IPS-15b (cell line): ENCODE data around the gene FLYWCH2.

ENCODE experiments used
- H3K27me3 ChIP-seq: one replicate; pipeline ENCODE4 v1.6.1; 2013; ENCODE audit warnings: low read length; ENCODE audit not compliant: control insufficient read depth, insufficient read depth
- H3K36me3 ChIP-seq: one replicate; pipeline ENCODE4 v1.6.1; 2013; ENCODE audit warnings: low read length; ENCODE audit not compliant: control insufficient read depth, insufficient read depth
- H3K4me1 ChIP-seq: one replicate; pipeline ENCODE4 v1.6.1; 2013; ENCODE audit warnings: mild to moderate bottlenecking, low read length; ENCODE audit not compliant: control insufficient read depth, insufficient read depth
- H3K4me3 ChIP-seq: one replicate; pipeline ENCODE4 v1.5.1; 2013; ENCODE audit warnings: low read depth, low read length
- H3K9ac ChIP-seq: one replicate; pipeline ENCODE4 v1.6.1; 2013; ENCODE audit warnings: low read depth, mild to moderate bottlenecking, low read length
- H3K9me3 ChIP-seq: one replicate; pipeline ENCODE4 v1.6.1; 2013; ENCODE audit warnings: mild to moderate bottlenecking, low read length; ENCODE audit not compliant: control insufficient read depth, insufficient read depth

FLYWCH2 gene

DNA sequence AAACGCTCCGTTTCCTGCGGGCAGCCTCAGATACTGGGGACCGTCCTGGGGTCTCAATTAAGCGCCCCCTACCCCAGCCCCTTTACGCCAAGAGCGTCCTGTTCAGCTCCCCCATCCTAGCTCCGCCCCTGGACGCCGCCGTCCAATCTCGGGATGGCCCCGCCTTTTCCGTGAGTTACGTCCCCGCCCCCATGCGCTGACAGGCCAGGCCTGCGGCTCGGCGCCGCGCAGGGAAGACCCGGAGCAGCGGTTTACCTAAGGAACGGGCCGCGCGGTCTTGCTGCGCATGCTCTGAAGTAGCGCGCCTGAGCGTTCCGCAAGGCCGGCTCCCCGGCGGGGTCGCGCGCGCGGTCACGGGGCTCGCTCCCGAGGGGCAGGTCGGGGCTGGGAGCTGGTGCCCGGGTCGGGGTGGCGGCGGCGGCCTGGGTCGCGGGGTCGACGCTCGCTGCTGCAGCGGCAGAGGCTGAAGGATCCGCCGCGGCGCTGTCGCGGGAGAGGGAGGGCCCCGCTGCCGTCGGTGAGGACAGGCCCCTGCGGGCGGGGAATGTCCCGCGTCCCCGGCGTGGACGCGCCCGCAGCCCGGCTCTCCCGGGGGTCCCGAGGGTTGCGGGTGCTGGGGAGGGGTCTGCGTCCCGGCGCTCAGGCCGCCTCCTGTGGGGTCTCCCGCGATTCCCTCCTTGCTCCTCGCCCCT lies 28.8 kb downstream of the FLYWCH2 start, which contains the start of gene FLYWCH1:
TSS of gene FLYWCH1 (plus strand) at position 294 of the 692 bp plus-strand sequence. CDS start 17,755 bp downstream, outside the sequence.
- peak within 1 kb of the TSS; percentile 48 for H3K9ac ChIP-seq
- no peaks in the 10 kb centered on the region for H3K4me1 ChIP-seq
- H3K4me3 ChIP-seq: peak within 1 kb of the TSS; percentile 92
- H3K36me3 ChIP-seq: peaks cover 8% of the 10 kb centered on the region
- no peaks in the 10 kb centered on the region for H3K9me3 ChIP-seq
- peaks cover 10% of the 10 kb centered on the region for H3K27me3 ChIP-seq

GRCh38 chr16:2912330-2913199 lies 29.6 kb downstream of the FLYWCH2 start:
- Histone ChIP-seq H3K4me3 (peak overlapping the region; percentile 77), H3K9ac (peak overlapping the region; percentile 48), H3K9me3 (no peaks in the 10 kb centered on the region), H3K4me1 (no peaks in the 10 kb centered on the region), H3K27me3 (peaks cover 10% of the 10 kb centered on the region), H3K36me3 (peaks cover 8% of the 10 kb centered on the region)

DNA sequence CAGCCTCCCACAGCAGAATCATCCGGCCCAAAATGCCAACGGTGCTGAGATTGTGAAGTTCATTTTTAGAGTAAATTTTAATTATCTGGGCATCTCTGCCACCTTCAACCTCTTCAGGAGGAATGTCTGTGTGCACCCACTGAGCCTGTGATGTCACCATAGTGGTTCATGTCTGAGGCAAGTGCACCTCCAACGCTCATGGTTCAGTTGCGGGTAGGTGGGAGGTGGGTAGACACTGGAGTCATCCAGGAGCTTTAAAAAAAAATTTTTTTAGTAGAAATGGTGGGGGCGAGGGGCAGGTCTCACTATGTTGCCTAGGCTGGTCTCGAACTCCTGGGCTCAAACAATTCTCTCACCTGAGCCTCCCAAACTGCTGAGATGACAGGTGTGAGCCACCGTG lies 30.6 kb downstream of the FLYWCH2 start:
- Histone ChIP-seq H3K4me3 (no peak overlapping the region), H3K9ac (no peak overlapping the region), H3K27me3 (peaks cover 10% of the 10 kb centered on the region), H3K9me3 (no peaks in the 10 kb centered on the region), H3K36me3 (peaks cover 8% of the 10 kb centered on the region), H3K4me1 (no peaks in the 10 kb centered on the region)

- H3K4me3 ChIP-seq: no peak overlapping the region
- H3K4me1 ChIP-seq: no peaks in the 10 kb centered on the region
- no peaks in the 10 kb centered on the region for H3K9me3 ChIP-seq
- peaks cover 10% of the 10 kb centered on the region for H3K27me3 ChIP-seq
- no peak overlapping the region for H3K9ac ChIP-seq
- H3K36me3 ChIP-seq: peaks cover 8% of the 10 kb centered on the region
Measured at GRCh38 chr16:2914233-2914632, 31.2 kb downstream of the FLYWCH2 start.

- no peak overlapping the region for H3K9ac ChIP-seq
- no peaks in the 10 kb centered on the region for H3K9me3 ChIP-seq
- no peak overlapping the region for H3K4me3 ChIP-seq
- peaks cover 10% of the 10 kb centered on the region for H3K27me3 ChIP-seq
- H3K36me3 ChIP-seq: peaks cover 8% of the 10 kb centered on the region
- no peaks in the 10 kb centered on the region for H3K4me1 ChIP-seq
Measured at GRCh38 chr16:2915196-2915929, 32.3 kb downstream of the FLYWCH2 start.

DNA sequence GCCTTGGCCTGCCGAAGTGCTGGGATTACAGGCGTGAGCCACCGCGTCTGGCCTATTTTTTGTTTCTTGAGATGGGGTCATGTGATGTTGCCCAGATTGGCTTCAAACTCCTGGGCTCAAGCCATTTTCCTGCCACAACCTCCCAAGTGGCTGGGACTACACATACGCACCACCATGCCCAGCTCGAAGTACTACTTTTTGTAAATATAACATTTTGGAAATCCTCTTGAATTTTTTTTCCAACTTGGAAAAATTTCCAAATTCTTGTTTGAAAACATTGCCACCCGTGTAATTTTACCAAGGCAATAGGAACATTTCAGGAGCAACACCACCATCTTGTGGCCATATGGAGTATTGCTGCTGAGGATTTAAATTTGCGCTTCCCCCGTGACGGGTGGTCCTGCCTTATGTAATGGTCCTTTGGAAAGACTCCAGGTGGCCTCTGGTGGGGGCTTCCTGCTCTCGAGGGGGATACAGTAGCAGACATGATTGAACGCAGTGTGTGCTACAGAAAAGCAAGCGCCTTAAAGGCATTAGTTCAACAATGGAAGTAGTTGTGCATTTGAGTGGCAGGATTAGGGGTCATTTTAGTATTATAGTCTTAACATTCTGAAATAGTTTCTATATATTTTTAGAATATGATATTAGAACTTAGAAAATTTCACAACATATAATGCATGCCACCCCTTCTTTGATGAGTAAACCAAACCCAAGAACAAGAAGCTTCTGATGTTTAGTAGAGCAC lies 36.7 kb downstream of the FLYWCH2 start:
- Histone ChIP-seq H3K4me3 (no peak overlapping the region), H3K36me3 (peaks cover 2% of the 10 kb centered on the region), H3K27me3 (no peaks in the 10 kb centered on the region), H3K4me1 (no peaks in the 10 kb centered on the region), H3K9ac (no peak overlapping the region), H3K9me3 (no peaks in the 10 kb centered on the region)

DNA sequence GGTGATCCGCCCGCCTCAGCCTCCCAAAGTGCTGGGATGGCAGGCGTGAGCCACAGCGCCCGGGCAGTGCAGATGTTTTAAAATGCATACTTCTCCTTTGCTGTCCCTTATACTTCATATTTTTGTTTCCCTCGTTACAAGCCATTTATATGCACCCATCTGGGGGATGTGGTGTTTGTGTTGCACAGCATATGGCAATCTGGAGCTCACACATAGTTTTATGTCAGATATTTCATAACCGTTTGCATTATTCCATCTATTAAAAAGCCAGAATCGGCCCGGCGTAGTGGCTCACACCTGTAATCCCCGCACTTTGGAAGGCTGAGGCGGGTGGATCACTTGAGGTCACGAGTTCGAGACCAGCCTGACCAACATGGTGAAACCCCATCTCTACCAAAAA lies 40.5 kb downstream of the FLYWCH2 start:
- H3K4me1 ChIP-seq: peaks cover 10% of the 10 kb centered on the region
- no peaks in the 10 kb centered on the region for H3K9me3 ChIP-seq
- H3K9ac ChIP-seq: no peak overlapping the region
- H3K4me3 ChIP-seq: no peak overlapping the region
- H3K36me3 ChIP-seq: no peaks in the 10 kb centered on the region
- H3K27me3 ChIP-seq: peaks cover 2% of the 10 kb centered on the region

- Histone ChIP-seq H3K9ac (peak overlapping the region; percentile 54), H3K27me3 (peaks cover 2% of the 10 kb centered on the region), H3K4me1 (peaks cover 10% of the 10 kb centered on the region), H3K9me3 (no peaks in the 10 kb centered on the region), H3K4me3 (peak overlapping the region; percentile 41), H3K36me3 (peaks cover under 1% of the 10 kb centered on the region)
Measured at GRCh38 chr16:2924901-2925755, 42.1 kb downstream of the FLYWCH2 start.

GRCh38 chr16:2925951-2926649 lies 43.1 kb downstream of the FLYWCH2 start:
- Histone ChIP-seq H3K9ac (peak overlapping the region; percentile 54), H3K36me3 (peaks cover 7% of the 10 kb centered on the region), H3K27me3 (peaks cover 2% of the 10 kb centered on the region)

DNA sequence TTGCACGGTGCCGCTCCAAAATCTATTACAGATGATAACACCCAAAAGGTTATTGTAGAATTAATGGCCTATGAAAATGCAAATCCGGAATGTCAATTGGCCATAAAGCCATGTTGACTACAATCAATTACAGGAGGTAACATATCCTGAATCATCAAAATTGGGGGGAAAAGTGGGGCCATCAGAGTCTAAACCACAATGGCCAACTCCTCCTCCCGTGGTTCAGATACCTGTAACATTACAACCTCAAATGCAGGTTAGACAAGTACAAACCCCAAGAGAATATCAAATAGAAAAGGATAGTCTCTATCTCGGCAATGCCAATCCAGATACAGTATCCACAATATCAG lies 43.6 kb downstream of the FLYWCH2 start:
- Histone ChIP-seq H3K9me3 (no peaks in the 10 kb centered on the region), H3K27me3 (peaks cover 2% of the 10 kb centered on the region), H3K36me3 (peaks cover 7% of the 10 kb centered on the region), H3K4me3 (no peak overlapping the region), H3K4me1 (peaks cover 10% of the 10 kb centered on the region), H3K9ac (no peak overlapping the region)

More at GRCh38 chr16:2925951-2926649, 43.1 kb downstream of the FLYWCH2 start:
- H3K9me3 ChIP-seq: no peaks in the 10 kb centered on the region
- H3K4me3 ChIP-seq: peak overlapping the region; percentile 41
- peaks cover 10% of the 10 kb centered on the region for H3K4me1 ChIP-seq
